Sigmoid colon (tissue), 4 donors: ENCODE results near the gene STRIP1.

Experiments used
- EP300 ChIP-seq, 4 donors: sonication (generic); formaldehyde crosslinking; IDR thresholded peaks; one replicate each; pipeline ENCODE4 v1.6.1; 2017; ENCODE audit warnings: antibody characterized with exemption in 4 of 4
- POLR2A ChIP-seq, 2 donors: fragments of 450-650 bp; IDR thresholded peaks; one replicate each; pipeline ENCODE4 v1.6.1; 2016; ENCODE audit warnings: antibody characterized with exemption in 2 of 2, mild to moderate bottlenecking in 2 of 2, moderate library complexity in 2 of 2
- POLR2AphosphoS5 ChIP-seq, 4 donors: sonication (generic); formaldehyde crosslinking; IDR thresholded peaks; one replicate each; pipeline ENCODE4 v1.6.1; 2017; ENCODE audit warnings: antibody characterized with exemption in 4 of 4
- TF ChIP-seq, protein P1 (sequence below), 4 experiments: fragments of 450-650 bp in 3 of 4; fragments of 200-600 bp in 1 of 4; IDR thresholded peaks; one replicate each; pipeline ENCODE4 v1.5.1; 2016 to 2019; ENCODE audit warnings: antibody characterized with exemption in 4 of 4, mild to moderate bottlenecking in 3 of 4, moderate library complexity in 2 of 4

DNA sequence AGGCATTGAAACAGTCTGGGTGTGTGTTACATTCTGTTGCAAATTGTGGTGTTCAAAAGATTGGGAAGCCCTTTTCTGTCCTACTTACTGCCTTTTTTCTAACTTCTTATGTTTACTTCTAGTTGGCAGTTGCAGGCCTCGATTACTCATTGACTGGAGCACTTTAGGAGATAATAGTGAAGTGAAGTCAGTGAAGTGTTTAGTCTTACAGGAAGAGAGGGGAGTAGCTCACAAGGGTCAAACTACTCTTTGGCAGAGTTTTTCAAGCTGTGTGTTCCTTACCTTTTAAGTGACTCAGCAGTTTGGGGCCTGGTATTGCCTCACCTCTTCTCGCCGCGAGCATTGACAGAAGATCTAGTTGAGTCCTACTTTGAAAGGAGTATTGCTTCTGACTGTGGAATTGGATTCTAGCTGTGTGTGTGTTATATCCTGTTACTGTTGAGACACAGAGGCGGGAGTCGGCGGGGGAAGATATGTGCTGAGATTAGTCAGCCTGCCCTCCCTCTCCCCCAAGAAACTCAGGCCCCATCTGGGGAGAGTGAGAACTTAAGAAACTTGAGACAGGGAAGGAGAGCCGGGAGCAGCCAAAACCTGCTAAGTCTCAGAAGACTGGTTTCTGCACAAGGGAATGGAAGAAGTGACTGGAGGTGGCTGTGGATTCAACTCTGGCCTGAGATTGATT lies 30.5 kb upstream of the STRIP1 start:
- TF ChIP-seq EP300 (IDR thresholded peaks at IDR 0.05): no peak
- TF ChIP-seq, protein P1, sequence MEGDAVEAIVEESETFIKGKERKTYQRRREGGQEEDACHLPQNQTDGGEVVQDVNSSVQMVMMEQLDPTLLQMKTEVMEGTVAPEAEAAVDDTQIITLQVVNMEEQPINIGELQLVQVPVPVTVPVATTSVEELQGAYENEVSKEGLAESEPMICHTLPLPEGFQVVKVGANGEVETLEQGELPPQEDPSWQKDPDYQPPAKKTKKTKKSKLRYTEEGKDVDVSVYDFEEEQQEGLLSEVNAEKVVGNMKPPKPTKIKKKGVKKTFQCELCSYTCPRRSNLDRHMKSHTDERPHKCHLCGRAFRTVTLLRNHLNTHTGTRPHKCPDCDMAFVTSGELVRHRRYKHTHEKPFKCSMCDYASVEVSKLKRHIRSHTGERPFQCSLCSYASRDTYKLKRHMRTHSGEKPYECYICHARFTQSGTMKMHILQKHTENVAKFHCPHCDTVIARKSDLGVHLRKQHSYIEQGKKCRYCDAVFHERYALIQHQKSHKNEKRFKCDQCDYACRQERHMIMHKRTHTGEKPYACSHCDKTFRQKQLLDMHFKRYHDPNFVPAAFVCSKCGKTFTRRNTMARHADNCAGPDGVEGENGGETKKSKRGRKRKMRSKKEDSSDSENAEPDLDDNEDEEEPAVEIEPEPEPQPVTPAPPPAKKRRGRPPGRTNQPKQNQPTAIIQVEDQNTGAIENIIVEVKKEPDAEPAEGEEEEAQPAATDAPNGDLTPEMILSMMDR (IDR thresholded peaks at IDR 0.05): no peak
- no peak for TF ChIP-seq POLR2A (IDR thresholded peaks at IDR 0.05)
- peak; percentile 48 to 56 (median 51) for TF ChIP-seq POLR2AphosphoS5 (IDR thresholded peaks at IDR 0.05)
